HG02981 (cell line): ENCODE results near the gene MLST8.

Source experiments
- ATAC-seq: cut with Tn5 transposase; IDR thresholded peaks from one replicate; pipeline ENCODE4 v1.9.1; 2021; ENCODE audit warnings: mild to moderate bottlenecking, moderate library complexity; ENCODE audit not compliant: unreplicated experiment

MLST8 gene

DNA sequence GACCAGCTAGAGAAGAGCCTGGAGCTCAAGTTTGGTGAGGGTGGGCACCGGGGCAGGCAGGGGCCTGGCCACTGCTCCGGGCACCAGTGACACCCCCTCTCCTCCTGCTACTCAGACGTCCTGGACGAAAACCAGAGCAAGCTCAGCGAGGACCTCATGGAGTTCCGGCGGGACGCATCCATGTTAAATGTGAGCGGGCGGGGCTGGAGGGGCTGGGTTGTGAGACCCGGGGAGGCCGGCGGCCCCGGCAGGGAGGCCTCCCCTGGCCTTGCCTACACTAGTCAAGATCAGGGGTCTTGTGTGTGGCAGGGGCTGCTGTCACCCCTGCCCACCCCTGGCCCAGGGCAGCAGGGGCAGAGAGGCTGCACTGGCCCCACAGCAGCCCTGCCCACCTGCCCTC lies 31.9 kb upstream of the MLST8 start:
- ATAC-seq: no peak

GRCh38 chr16:2173916-2174315 lies 31.3 kb upstream of the MLST8 start:
- no peak for ATAC-seq

GRCh38 chr16:2174396-2175131 lies 30.7 kb upstream of the MLST8 start:
- ATAC-seq: no peak

DNA sequence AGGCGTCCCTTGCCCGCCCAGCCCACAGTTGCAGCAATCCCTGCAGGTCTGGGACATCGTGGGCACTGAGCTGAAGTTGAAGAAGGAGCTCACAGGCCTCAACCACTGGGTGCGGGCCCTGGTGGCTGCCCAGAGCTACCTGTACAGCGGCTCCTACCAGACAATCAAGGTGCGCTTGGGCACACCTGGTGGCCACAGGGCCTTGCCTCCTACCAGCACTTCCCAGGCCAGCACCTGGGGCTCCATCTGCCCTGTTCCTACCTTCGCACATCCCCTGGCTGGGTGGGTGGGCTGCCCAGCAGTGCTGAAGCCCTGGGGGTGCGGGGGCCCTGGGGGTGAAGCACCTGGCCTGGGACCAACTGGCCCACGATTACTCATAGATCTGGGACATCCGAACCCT lies 29.8 kb upstream of the MLST8 start:
- no peak for ATAC-seq

DNA sequence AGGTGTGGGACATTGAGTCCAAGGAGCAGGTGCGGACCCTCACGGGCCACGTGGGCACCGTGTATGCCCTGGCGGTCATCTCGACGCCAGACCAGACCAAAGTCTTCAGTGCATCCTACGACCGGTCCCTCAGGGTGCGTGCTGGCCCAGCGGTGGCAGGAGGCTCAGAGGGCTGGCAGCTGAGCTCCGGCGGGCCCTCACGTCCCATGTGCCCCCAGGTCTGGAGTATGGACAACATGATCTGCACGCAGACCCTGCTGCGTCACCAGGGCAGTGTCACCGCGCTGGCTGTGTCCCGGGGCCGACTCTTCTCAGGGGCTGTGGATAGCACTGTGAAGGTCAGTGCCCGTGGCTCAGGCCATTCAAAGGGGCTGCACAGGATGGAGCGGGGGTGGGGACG lies 29.2 kb upstream of the MLST8 start:
- ATAC-seq: no peak

GRCh38 chr16:2177101-2177500 lies 28.2 kb upstream of the MLST8 start:
- ATAC-seq: no peak

- ATAC-seq: no peak
These were observed 27.7 kb upstream of the MLST8 start for GRCh38 chr16:2177561-2177960.

DNA sequence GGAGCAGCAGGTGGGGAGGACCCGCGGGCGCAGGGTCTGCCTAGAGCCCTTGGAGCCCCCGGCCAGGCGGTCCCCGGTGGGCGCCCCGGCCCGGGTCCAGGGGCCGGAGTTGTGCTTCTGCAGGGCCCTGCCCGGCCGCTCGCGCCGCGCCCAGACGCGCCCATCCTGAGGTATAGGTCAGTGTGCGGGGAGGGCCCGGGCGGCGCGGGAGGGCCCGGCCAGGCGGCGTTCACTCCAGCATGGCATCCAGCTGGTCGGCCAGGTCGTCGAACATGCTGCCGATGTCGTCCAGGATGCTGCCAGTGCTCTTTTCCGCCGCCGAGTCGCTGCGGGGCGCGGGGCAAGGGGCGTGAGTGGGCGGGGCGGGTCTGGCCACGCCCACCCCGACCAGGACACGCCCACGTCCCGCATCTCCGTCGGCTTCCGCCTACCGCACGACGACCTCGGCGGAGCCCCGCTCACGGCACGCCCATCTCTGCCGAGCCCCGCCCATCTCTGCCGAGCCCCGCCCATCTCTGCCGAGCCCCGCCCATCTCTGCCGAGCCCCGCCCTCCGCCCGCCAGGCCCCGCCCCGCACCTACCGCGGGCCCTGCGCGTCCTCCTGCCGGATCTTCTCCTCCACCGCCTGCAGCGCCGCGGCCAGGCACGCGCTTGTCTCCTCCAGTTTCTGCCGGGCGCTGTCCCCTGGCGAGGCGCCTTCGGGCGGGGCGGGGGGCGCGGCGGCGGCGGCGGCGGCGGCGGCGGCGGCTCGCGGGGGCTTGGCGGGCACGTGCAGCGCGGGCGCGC lies 26.7 kb upstream of the MLST8 start:
- ATAC-seq: no peak

DNA sequence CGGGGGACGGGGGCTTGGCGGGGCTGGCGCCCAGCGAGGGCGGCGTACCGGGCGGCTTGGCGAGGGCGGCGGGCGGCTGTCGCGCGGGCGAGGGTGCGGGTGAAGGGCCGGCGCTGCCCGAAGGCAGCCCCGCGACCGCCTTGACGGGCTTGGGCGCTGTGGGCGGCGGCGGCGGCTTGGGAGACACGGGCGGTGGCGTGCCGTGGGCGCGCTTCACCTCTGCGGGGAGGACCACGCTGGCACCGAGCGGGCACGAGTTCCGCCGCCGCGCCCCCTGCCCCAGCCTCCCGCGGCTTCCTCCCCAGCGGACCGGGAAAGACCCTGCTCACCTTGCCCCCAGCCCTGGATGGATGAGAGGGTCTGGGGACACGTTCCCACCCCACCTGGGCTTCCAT lies 26.1 kb upstream of the MLST8 start:
- no peak for ATAC-seq

- ATAC-seq: no peak
These were observed 25.7 kb upstream of the MLST8 start for GRCh38 chr16:2179576-2179975.

DNA sequence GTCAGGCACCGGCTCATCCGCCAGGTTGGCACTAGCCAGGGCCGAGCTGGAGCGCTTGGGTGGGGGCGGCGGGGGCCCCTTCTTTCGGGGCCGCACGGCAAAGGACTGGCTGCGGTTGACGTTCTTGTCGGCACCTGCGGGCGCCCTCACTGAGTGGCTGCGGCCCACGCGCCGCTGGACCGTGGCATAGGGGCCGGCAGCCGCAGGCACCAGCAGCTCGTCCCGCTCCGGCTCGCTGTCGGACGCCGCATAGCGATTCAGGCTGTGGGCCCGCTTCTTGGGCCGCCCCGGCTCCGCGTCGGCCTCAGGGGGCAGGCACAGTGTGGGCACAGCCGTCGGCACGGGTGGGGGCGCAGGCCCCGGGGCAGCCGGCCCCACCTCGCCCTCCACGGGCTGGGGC lies 24.8 kb upstream of the MLST8 start:
- ATAC-seq: no peak

DNA sequence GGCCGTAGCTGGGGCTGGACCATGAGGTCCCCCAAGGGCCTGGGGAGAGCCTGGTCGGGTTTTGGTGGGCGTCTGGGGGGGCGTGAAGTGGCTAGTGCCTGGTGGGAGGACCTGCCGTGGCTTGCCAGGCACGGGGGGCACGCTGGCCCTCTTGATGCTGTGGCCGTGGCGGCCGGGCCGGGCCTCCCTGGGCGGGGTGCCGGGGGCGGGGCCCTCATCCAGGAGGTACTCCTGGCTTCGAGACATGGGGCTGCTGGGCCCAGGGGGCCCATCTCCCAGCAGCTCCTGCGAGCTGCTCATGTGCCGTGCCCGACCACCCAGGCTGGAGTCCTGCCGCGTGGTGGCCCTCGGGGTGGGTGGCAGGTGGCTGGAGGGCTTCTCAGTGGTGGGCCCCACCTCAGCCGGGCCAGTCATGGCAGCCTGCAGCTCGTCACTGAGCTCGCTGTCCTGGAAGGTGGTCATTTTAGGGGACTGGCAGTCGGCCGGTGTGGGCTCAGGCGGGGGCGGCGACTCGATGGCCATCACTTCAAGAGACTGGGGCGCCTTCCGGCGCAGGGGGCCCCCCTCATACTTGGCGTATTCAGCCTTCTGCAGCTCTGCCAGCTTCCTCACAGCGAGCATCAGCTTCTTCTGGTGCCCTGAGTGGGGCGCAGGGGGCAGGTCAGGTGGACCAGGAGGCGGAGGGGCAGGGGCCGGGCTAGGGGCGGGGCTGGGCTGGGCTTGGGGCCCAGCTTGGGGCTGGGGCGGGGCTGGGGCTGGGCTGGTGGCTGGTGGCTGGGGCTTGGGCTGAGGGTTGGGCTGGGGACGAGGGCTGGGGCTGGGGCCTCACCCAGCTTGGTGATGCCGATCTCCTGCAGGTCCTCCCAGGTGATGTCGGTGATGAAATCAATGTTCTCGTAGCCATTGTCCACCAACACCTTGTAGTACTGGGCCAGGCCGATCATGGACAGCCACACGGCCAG lies 24.0 kb upstream of the MLST8 start:
- no peak for ATAC-seq

DNA sequence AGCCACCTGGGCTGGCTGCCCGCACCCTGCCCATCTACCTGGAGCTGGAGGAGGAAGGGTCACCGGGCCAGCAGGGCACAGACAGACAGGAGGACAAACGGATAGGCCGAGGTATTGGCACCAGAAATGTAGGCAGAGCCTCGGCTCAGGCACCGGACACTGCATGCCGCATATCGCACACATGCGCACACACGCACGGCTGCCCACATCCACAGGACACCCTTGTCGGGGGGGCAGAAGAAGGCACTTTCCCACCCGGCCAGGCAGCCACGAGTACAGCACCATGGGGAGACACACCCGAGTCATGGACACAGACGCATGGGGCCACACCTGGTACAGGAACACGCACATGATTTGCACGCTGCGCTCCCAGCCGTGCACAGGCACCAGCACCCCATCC lies 23.3 kb upstream of the MLST8 start:
- ATAC-seq: no peak

- ATAC-seq: no peak
These were observed 21.6 kb upstream of the MLST8 start for GRCh38 chr16:2183671-2184070.

DNA sequence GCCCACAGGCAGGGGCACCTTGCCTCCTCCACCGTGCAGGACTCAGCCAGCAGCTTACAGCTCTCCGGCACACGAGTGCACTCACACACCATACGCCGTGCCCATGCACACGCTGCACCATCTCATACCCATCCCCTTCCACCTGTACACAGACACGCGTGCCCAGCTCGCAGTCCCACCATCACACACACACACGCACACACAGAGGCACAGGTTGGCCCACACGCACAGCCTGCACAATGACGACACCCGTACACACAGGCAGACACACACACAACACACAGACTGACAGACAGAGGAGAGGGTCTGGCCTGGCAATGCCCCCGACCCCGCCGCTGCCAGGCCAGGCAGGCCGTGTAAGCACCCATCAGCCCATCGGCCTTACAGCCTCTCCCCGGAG lies 20.9 kb upstream of the MLST8 start:
- no peak for ATAC-seq

- no peak for ATAC-seq
These were observed 20.3 kb upstream of the MLST8 start for GRCh38 chr16:2184962-2185361.

- no peak for ATAC-seq
These were observed 19.2 kb upstream of the MLST8 start for GRCh38 chr16:2186064-2186463.

GRCh38 chr16:2186505-2186904 lies 18.7 kb upstream of the MLST8 start:
- no peak for ATAC-seq

DNA sequence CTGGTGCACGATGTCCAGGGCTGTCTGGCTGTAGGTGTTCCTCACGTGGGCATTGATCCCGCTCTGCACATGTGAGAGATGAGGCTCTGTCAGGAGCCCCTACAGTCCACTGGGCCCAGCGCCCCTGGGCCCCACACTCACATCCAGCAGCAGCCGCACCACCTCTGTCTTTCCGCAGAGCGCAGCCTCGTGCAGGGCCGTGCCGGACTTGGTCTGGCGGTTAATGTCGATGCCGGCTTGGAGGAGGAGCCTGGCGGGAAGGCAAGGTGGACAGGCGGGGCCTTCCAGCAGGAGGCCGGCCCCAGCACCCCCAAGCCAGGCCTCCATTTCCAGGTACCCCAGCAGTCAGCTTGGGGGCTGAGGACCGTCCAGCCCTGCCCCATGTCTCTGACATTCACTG lies 18.0 kb upstream of the MLST8 start:
- ATAC-seq: no peak

DNA sequence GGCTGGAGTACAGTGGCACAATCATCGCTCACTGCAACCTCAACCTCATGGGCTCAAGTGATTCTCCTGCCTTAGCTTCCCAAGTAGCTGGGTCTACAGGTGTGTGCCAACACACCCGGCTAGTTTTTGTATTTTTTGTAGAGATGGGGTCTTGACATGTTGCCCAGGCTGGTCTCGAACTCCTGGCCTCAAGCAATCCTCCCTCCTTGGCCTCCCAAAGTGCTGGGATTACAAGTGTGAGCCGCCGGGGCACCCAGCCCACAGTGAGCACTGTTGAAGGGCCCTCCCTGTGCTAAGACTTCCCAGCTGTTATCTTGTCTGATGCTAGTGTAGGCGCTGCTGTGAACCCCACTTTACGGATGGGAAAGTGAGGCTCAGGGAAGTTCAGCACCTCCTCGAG lies 16.9 kb upstream of the MLST8 start:
- no peak for ATAC-seq

- no peak for ATAC-seq
These were observed 15.9 kb upstream of the MLST8 start for GRCh38 chr16:2189252-2189893.
